Activated CD8-positive, alpha-beta memory T cell treated with anti-CD3 and anti-CD28 coated beads for 24 hours (primary cell): ENCODE results near the gene FCN2.

Experiments used
- DNase-seq: peaks from one replicate; pipeline ENCODE4 v3.0.0-alpha.2; 2020

FCN2 gene

GRCh38 chr9:134880484-134881312 lies at the start of gene FCN2:
TSS of gene FCN2 (plus strand) at chr9:134880810. CDS start at chr9:134880822, 12 bp downstream.
- DNase-seq = peak; percentile 21

- DNase-seq = no peak
These were observed 49.5 kb upstream of the FCN2 start for GRCh38 chr9:134830926-134831720.

- no peak for DNase-seq
These were observed 48.1 kb upstream of the FCN2 start for GRCh38 chr9:134832471-134832870.

- DNase-seq = no peak
These were observed 47.2 kb upstream of the FCN2 start for GRCh38 chr9:134833294-134833880.

GRCh38 chr9:134834217-134834956 lies 46.2 kb upstream of the FCN2 start:
- no peak for DNase-seq

DNA sequence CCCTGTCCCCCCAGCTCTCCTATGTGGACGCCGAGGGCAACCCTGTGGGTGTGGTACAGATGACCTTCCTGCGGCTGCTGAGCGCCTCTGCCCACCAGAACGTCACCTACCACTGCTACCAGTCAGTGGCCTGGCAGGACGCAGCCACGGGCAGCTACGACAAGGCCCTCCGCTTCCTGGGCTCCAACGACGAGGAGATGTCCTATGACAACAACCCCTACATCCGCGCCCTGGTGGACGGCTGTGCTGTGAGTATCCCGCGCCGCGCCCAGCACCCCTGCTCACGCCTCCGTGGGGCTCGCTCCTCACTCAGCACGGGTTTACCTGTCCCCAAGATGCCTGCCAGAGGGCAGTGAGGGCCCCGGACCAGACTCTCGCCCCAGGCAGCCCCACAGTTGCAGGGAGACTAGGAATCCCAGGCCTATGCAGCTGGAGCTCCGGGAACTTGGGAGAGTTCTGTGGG lies 45.6 kb upstream of the FCN2 start:
- no peak for DNase-seq

- DNase-seq = no peak
These were observed 45.2 kb upstream of the FCN2 start for GRCh38 chr9:134835448-134835847.

DNA sequence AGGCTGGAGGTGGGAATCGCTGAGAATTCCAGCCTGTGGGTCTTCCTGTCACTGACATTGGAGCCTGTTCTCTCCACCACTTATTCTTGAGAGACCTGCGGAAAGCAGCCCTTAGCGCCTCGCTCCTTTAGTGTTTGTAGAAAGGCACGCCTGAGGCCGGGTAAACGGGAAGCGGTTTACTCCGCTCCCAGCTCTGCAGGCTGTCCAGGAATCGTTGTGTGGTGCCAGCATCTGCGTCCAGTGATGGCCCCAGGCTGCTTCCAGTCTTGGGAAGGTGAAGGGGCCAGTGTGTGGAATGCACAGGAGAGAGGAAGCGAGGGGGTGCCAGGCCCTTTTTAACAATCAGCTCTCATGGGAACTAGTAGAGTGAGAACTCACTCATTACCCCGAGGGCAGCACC lies 44.6 kb upstream of the FCN2 start:
- no peak for DNase-seq

- DNase-seq = no peak
These were observed 44.1 kb upstream of the FCN2 start for GRCh38 chr9:134836406-134836970.

GRCh38 chr9:134837529-134837928 lies 43.1 kb upstream of the FCN2 start:
- DNase-seq = no peak

DNA sequence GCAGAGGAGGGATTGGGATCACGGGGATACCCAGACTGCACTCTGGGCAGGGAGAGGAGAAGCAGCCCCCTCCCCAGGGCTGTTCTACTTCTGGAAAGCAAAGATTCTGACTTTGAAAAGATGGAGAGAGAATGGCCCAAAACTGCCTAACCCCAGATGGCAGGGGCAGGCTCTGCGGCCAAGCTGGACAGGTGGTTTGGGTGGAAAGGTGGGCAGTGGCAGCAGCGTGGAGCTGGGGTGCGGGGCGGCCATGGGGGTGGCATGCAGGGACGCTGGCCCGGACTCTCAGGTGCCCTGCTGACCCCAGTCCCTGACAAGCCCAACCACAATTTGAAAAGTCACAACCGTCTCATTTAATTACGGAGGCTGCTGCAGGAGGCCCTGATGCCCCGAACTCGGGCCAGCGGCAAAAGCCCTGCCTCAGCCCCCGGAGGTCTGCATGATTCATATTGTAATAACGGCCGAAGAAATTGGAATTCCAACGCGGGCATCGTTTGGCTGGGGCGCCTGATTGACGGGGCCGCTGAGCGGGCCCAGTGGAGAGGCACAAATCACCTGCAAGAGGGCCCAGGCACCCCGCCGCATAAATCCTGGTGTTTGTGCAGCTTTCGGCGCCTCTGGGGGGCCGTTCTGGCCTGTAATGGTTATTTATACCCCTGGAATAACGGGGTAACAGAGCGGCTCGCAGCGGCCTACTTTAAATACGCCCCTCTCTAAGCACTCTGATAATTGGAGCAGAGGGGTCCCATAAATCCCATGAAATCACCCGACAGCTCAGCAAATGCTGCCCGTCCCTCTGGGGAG lies 41.8 kb upstream of the FCN2 start:
- no peak for DNase-seq

DNA sequence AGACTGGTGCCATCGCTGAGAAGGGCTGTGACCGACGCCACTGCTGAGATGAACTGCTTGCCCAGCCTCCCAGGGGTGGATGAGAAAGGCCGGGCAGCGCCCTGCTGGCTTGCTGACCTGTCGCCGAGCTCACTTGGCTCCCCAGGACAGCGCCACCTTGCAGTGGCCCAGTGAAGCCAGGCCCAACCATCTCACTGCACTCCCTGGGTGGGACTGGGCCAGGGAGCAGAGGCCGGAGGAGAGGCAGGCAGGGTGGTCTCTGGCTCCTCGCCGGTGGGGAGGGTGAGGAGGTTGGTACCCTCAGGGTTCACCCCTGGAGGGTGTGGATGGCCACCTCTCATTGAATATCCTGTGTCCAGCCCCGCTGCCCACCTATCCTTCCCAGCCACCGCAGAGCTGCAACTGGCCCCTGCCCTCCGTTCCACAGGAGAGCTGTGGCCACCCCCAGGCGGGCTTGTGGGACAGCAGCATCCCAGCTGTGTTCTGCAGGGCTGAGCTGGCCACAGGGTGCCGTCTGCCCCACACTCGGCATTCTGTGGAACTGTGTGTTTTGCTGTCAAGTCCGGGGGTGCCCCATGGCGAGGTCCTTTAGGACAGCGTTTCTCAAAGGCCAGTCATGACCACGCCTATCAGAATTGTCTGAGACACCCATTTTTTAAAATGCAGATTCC lies 41.0 kb upstream of the FCN2 start:
- DNase-seq = no peak

GRCh38 chr9:134840511-134840910 lies 40.1 kb upstream of the FCN2 start:
- DNase-seq = no peak

- DNase-seq = no peak
These were observed 39.3 kb upstream of the FCN2 start for GRCh38 chr9:134841180-134841904.

- DNase-seq = no peak
These were observed 38.3 kb upstream of the FCN2 start for GRCh38 chr9:134842321-134842720.

DNA sequence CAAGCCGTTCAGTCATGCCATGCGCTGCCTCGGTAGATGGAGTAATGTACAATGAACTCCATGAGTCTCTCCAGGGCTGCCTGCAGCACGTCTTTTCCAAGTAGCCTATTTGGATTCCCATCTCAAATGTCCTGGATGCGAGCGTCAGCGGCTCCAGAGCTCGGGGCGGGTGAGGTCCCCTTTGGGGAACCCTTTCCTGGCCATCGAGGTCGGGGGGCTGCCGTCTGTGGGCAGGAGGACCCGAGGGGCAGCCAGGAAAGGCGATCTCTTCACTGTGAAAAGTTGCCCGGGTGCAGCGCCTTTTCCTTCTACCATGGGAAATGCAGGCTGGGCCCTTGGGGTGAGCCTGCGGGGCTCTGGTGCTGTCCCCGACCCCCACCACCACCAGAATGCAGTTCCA lies 36.9 kb upstream of the FCN2 start:
- no peak for DNase-seq

DNA sequence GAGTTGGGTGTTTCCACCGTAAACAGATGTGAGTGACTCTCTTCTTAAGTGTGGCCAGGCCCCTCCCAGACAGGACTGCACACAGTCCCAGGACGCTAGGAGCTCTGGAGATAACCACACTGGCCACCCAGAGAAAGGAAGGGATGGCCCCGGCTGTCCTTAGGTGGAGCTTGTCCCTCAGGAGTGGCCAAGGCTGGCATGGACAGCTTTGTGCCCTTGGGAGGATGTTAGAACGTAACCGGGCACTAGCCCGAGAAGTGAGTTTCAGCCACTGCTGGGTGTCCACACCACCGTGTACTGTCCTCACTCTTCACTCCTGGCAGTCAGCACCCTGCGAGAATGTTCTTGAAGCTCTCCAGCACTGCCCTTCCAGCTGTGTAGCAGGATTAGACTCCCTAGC lies 35.8 kb upstream of the FCN2 start:
- DNase-seq = no peak

DNA sequence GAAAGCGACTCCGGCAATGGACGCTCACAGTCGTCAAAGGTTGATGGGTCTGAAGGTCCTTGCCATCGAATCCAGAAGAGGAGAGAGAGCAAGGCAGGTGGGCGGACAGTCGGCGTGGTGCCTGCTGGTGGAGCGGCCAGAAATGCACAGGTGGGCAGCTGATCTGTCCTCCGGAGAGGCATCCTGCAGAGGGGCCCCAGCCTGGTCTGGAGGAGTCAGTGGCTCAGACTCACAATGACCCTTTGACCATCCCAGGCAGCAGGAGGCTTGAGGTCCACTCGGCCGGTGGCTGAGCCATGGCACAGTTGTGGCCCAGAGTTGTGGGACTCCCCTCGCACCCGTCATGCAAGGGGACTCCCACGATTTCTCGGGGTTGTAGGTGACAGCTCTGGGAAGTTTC lies 34.4 kb upstream of the FCN2 start:
- DNase-seq = no peak

GRCh38 chr9:134846699-134847098 lies 33.9 kb upstream of the FCN2 start:
- no peak for DNase-seq

- DNase-seq = no peak
These were observed 33.5 kb upstream of the FCN2 start for GRCh38 chr9:134847138-134847537.
